RWPE2 (cell line): Measurements from ENCODE around the gene GABRE.

Experiments
- ATAC-seq: fragments of 200-7000 bp; cut with Tn5 transposase; 3 replicates; pipeline ENCODE4 v1.9.1; 2021; ENCODE audit warnings: low read depth
- DNase-seq: peaks from one replicate; pipeline ENCODE4 v3.0.0-alpha.2; 2020; ENCODE audit warnings: low spot score
- H3K27ac ChIP-seq: fragments of 450-650 bp; 2 replicates; pipeline ENCODE4 v1.5.1; 2017; ENCODE audit warnings: mild to moderate bottlenecking; ENCODE audit not compliant: poor library complexity, severe bottlenecking
- H3K27me3 ChIP-seq: fragments of 250-450 bp; sonication (Bioruptor Pico); 2 replicates; pipeline ENCODE4 v1.5.1; 2021; ENCODE audit warnings: mild to moderate bottlenecking, moderate library complexity; ENCODE audit not compliant: insufficient read depth, poor library complexity, severe bottlenecking
- H3K36me3 ChIP-seq: fragments of 250-450 bp; sonication (Bioruptor Pico); 2 replicates; pipeline ENCODE4 v1.5.1; 2020; ENCODE audit warnings: low read depth, mild to moderate bottlenecking, moderate library complexity
- H3K4me1 ChIP-seq: fragments of 250-450 bp; sonication (Bioruptor Pico); 2 replicates; pipeline ENCODE4 v1.5.1; 2021; ENCODE audit warnings: mild to moderate bottlenecking, moderate library complexity; ENCODE audit not compliant: insufficient read depth, poor library complexity, severe bottlenecking
- H3K4me3 ChIP-seq: fragments of 250-450 bp; sonication (Bioruptor Pico); 2 replicates; pipeline ENCODE4 v1.5.1; 2021; ENCODE audit warnings: mild to moderate bottlenecking, moderate library complexity; ENCODE audit not compliant: severe bottlenecking
- H3K9me3 ChIP-seq: fragments of 250-450 bp; sonication (Bioruptor Pico); 2 replicates; pipeline ENCODE4 v1.5.1; 2021; ENCODE audit warnings: mild to moderate bottlenecking, moderate library complexity; ENCODE audit not compliant: severe bottlenecking
- CTCF ChIP-seq: fragments of 450-650 bp; IDR thresholded peaks from one replicate; pipeline ENCODE4 v1.5.1; 2017; ENCODE audit warnings: mild to moderate bottlenecking, moderate library complexity; ENCODE audit not compliant: poor library complexity, severe bottlenecking

Gene GABRE

GRCh38 chrX:151958101-151958500 is 16.4 kb downstream of the GABRE start:
- Histone ChIP-seq H3K4me1 (no peaks in the 10 kb centered on the region), H3K9me3 (no peaks in the 10 kb centered on the region), H3K4me3 (no peak overlapping the region), H3K27ac (no peak overlapping the region), H3K27me3 (no peaks in the 10 kb centered on the region), H3K36me3 (peaks cover 19% of the 10 kb centered on the region)
- ATAC-seq (no peak), DNase-seq (no peak)
- no peak for TF ChIP-seq CTCF

GRCh38 chrX:151954730-151955129 is 19.7 kb downstream of the GABRE start:
- no peaks in the 10 kb centered on the region for H3K4me1 ChIP-seq
- no peak overlapping the region for H3K27ac ChIP-seq
- no peaks in the 10 kb centered on the region for H3K27me3 ChIP-seq
- no peak for ATAC-seq
- DNase-seq = no peak
- H3K36me3 ChIP-seq = peaks cover 9% of the 10 kb centered on the region; the same call in 1 of the 2 replicates
- TF ChIP-seq CTCF = no peak
- no peaks in the 10 kb centered on the region for H3K9me3 ChIP-seq
- no peak overlapping the region for H3K4me3 ChIP-seq

- H3K27ac ChIP-seq = no peak overlapping the region
- H3K9me3 ChIP-seq = no peaks in the 10 kb centered on the region
- H3K4me3 ChIP-seq = no peak overlapping the region
- no peak for DNase-seq
- ATAC-seq = no peak
- no peak for TF ChIP-seq CTCF
- no peaks in the 10 kb centered on the region for H3K4me1 ChIP-seq
- H3K36me3 ChIP-seq = no peaks in the 10 kb centered on the region
- no peaks in the 10 kb centered on the region for H3K27me3 ChIP-seq
These were observed 36.3 kb downstream of the GABRE start for GRCh38 chrX:151938172-151938571.

- H3K36me3 ChIP-seq = no peaks in the 10 kb centered on the region
- no peak for ATAC-seq
- H3K4me3 ChIP-seq = no peak overlapping the region
- no peak for TF ChIP-seq CTCF
- H3K9me3 ChIP-seq = no peaks in the 10 kb centered on the region
- H3K27me3 ChIP-seq = no peaks in the 10 kb centered on the region
- no peak for DNase-seq
- no peaks in the 10 kb centered on the region for H3K4me1 ChIP-seq
- H3K27ac ChIP-seq = no peak overlapping the region
These were observed 39.1 kb downstream of the GABRE start for GRCh38 chrX:151935358-151935757.

- no peaks in the 10 kb centered on the region for H3K27me3 ChIP-seq
- H3K9me3 ChIP-seq = no peaks in the 10 kb centered on the region
- no peaks in the 10 kb centered on the region for H3K4me1 ChIP-seq
- no peak for TF ChIP-seq CTCF
- no peak overlapping the region for H3K27ac ChIP-seq
- no peaks in the 10 kb centered on the region for H3K36me3 ChIP-seq
- DNase-seq = no peak
- no peak overlapping the region for H3K4me3 ChIP-seq
- ATAC-seq = no peak
These were observed 45.4 kb downstream of the GABRE start for GRCh38 chrX:151929126-151929525.
